Astrocyte (in vitro differentiated cells and primary cell): Measurements from ENCODE around the gene CASR.

Experiments
- CTCF ChIP-seq: IDR thresholded peaks from 2 replicates; pipeline ENCODE4 v1.5.1; 2011; ENCODE audit warnings: low read depth, mild to moderate bottlenecking, inconsistent platforms, low read length, moderate library complexity; ENCODE audit not compliant: insufficient read depth
- EZH2 ChIP-seq: IDR thresholded peaks from 2 replicates; pipeline ENCODE4 v1.6.1; 2012; ENCODE audit warnings: mild to moderate bottlenecking, low read length, inconsistent platforms; ENCODE audit not compliant: insufficient read depth

GRCh38 chr3:122301063-122301462 lies 117.6 kb downstream of the CASR start:
- TF ChIP-seq CTCF: no peak
- no peak for TF ChIP-seq EZH2
